T-helper 1 cell (primary cell): ENCODE data around the gene ABCB8.
"Not testable (repeated sequence)": the region's sequence is repeated elsewhere in the genome, so short reads cannot be mapped to it uniquely, and the experiment has no call there.

ENCODE experiments used
- DNase-seq, 5 donors: peaks; one replicate each; pipeline ENCODE4 v3.0.0-alpha.2; 2012 to 2020

The ABCB8 gene

DNA sequence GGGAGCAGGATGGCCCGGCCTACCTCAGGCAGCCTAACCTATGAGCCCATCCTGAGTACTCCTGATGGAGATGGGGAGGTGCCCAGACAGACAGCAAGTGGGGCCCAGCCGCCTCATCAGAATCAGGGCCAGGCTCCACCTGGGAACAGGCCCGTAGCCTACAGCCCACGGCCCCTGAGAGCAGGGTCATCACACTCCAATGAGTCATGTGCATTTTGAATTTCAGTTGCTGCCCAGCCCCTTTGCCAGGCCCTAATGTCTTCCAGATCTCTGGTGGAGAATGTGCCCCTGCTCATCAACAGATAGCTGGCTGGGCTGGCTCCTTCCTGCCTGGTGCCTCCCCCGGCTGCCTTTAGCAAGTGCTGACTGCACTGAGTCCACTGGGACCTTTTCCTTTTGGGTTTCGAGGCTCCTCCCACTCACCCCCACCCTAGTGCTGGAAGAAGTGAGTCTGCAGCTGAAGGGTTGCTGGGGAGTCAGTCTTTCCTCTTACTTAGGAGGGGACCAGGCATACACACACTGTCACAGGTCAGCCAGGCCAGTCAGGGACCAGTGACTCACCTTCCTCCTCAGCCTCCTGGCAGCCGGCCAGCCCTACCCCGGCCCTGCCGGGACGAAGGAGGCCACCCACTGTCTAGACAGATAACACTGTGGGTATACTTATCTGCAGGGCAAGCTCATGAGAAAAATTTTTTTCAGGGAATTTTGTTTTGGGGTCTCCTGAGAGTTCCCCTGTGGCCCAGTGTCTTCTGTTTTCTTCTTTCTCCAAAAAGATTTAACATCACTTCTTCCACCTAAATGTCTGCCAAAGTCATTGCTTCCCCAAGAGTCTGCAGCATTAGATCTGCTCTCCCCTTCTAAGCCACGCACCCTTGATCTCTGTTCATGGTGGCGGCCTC is 10.9 kb downstream of the ABCB8 start:
- DNase-seq: peak in 1 of 5 donors; percentile 33

DNA sequence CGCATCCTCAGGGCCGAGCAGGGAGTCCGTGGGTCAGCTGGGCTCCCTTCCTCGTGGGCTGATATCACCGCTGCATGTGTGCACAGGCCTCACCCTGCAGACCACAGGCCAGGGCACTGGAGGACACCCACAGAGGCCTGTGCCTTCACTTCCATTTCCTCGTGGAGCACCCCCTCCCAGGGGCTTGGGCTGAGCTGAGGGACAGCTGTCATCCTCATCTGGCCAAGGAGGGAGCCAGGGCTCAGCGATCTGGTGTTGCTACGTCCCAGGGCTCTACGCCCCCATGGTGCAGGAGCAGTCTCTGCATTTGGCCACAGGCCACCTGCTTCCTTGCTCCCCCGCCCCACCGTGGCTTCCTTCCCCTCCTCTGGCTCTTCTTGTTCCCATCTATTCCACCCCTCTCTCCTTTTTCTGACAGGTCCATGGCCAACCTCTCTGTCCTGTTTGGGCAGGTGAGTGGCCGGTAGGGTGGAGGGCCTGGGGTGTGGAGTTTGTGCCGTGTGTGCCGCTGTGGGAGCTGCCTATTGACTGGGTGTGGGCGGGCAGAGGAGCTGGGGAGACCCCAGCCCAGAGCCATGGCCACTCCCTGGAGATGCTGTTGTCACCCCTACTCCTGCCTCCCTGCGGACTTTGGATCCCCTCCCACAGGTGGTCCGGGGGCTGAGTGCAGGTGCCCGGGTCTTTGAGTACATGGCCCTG is 11.7 kb downstream of the ABCB8 start:
- no peak for DNase-seq

DNA sequence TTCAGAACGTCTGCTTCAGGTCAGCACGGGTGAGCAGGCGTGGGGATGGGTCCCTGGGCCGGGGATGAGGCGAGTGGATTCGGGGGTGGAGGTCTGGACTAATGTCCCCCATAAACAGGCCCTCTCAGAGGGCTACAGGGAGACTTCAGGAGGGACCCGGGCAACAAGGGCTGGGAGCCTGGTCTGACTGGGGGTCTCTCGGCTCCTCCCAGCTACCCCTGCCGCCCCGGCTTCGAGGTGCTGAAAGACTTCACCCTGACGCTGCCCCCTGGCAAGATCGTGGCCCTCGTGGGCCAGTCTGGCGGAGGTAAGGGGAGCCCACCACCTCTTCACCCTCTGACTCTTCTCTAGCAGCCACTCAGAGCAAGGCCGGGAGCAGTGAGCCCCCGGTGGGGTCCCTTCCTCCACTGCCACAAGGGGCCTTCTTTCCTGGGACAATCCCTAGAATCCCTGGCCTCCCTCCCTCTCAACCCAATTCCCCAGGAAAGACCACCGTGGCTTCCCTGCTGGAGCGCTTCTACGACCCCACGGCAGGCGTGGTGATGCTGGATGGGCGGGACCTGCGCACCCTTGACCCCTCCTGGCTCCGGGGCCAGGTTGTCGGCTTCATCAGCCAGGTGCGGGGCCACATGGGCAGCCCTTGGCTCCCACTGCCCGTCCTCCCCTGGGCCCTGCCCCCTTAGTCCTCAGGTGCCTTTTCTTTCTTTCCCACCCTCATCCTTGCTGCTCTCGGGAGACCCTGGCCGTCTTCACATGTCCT is 12.5 kb downstream of the ABCB8 start:
- no peak for DNase-seq

DNA sequence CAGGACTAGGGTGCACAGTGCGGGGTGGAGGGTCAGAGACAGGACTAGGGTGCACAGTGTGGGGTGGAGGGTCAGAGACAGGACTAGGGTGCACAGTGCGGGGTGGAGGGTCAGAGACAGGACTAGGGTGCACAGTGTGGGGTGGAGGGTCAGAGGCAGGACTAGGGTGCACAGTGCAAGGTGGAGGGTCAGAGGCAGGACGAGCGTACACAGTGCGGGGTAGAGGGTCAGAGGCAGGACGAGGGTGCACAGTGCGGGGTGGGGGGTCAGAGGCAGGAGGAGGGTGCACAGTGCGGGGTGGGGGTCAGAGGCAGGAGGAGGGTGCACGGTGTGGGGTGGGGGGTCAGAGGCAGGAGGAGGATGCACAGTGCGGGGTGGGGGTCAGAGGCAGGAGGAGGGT is 15.2 kb downstream of the ABCB8 start:
- DNase-seq: not testable (repeated sequence)

DNA sequence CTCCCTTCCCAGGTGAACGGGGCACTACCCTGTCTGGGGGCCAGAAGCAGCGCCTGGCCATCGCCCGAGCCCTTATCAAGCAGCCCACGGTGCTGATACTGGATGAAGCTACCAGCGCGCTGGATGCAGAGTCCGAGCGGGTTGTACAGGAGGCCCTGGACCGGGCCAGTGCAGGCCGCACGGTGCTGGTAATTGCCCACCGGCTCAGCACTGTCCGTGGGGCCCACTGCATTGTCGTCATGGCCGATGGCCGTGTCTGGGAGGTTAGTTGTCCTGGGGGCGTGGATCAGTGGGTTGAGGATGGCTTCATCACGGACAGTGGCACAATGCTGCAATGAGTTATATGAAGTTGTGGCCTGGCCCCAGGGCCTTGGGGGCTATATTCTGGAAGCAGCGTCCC is 15.7 kb downstream of the ABCB8 start:
- DNase-seq: no peak

DNA sequence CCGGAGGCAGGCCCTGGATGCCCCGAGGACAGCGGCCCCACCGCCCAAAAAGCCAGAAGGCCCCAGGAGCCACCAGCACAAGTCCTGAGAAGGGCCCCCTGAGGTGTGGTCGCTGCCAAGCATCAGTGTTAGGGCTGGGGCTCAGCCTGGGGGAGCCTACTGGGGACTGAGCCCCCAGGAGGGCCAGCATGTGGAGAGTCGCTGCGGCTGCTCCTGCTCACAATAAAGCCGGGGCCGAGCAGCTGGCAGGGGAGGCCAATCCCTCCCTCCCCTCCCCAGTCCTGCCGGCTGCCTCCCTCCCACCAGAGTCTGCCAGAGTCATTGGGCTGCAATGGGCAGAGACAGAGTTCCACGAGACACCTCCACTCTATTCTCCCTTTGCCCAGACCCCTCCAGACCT is 17.0 kb downstream of the ABCB8 start:
- no peak for DNase-seq

DNA sequence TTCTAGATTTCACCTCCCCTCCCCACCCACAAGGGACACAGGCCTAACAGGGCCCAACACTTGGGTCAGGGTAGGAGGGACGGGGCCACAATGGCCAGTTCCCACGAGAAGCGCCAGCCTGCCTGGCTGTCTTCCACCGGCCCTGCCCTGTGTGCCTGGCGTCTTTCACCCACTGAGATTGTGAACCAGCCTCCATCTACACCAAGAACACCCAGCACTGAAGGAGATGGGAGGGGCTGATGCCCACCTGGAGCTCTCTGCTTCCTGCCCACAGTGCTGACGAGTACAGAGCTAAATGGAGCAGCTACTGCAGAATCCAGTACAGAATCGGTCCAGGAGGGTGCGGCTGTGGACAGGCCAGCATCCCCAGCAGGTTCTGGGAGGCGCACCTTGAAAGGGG is 17.7 kb downstream of the ABCB8 start:
- DNase-seq: no peak

DNA sequence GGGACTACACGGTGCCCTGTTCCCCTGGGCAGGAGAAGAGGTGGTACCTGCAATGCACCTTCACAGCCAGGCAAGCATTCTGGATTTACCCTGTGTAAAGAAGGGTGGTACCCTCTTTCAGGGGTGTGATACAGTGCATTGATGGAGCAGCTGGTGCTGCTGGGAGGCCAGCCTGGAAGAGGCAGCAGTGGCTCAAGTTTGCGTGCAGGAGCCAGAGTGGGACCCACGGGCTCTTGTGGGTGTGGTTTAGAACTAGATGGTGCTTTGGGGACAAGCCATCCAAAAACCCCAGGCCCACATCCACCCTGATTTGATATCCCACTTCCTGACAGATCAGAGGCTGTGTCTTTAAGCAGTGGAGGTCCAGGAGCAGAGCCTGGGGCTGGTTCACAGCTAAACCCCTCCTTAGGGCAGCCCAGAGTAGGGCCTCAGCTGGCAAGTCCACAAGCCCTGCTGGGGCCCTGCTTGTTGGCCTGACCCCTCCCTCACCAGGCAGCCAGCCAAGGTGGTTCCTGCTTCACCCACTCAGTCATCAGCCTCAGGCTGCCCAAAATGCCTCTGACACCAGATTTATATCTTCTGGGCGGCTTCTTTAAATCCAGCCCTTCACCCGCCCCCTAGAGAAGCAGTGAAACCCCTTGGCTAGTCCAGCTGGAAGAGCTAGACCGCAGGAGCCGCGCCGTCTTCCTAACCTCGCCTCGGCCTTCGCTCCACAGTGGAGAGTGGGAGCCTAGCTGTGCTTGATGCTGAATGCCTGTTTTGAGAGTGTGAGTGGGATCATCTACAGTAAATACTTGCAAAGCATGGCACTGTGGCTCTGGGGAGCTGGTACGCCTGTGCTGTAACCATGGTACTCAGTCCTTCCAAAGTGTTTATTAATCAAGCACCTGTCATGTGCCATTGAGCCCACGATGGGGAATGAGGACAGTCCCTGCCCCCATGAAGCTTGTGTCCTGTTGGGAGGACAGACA is 18.6 kb downstream of the ABCB8 start:
- no peak for DNase-seq

DNA sequence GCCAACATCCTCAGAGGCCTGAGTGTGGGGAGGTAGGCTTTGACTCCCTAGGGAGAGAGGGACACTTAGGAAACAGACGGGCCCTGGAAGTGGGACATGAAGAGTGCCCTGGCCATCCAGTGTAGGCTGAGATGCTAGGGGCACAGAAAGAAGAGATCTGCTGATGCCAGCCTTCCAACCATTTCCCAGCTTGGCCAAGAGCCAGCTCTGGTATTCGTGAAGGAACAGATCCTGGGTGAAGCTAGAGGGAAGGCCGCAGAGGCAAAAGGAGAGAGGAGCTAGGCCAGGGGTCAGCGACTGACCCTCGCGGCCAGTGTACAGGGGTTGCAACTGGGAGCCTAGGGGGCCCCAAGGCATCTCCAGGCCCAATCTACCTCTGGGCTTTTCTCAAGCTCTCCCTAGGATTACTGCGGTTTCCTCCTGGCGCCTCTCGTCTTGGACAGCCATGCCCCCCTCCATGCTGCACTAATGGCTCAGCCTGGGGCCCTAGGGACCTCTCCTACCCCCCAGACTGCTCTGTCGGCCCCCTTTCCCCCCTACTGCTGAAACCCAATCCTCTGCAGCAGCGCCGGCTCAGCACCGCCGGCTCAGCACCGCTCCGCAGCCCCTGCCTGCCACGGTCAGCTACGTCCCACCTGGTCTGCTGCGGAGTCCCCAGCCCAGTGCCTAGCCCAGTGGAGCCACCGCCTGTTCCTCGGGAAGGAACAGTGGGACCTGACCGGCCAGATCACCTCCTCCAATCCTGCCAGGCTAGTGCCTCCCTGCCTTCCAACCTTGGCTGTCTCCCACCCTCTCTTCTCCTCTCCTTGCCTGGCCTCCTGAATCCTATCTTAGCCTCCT is 19.9 kb downstream of the ABCB8 start, which contains the start of gene ASIC3:
ASIC3 (plus strand) TSS at position 556 of the 840 bp plus-strand sequence. CDS start 355 bp downstream, outside the sequence.
- DNase-seq: no peak

DNA sequence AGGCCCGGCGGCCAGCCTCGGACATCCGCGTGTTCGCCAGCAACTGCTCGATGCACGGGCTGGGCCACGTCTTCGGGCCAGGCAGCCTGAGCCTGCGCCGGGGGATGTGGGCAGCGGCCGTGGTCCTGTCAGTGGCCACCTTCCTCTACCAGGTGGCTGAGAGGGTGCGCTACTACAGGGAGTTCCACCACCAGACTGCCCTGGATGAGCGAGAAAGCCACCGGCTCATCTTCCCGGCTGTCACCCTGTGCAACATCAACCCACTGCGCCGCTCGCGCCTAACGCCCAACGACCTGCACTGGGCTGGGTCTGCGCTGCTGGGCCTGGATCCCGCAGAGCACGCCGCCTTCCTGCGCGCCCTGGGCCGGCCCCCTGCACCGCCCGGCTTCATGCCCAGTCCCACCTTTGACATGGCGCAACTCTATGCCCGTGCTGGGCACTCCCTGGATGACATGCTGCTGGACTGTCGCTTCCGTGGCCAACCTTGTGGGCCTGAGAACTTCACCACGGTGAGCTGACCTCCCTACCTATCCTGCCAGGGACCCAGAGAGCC is 20.7 kb downstream of the ABCB8 start:
- DNase-seq: no peak

DNA sequence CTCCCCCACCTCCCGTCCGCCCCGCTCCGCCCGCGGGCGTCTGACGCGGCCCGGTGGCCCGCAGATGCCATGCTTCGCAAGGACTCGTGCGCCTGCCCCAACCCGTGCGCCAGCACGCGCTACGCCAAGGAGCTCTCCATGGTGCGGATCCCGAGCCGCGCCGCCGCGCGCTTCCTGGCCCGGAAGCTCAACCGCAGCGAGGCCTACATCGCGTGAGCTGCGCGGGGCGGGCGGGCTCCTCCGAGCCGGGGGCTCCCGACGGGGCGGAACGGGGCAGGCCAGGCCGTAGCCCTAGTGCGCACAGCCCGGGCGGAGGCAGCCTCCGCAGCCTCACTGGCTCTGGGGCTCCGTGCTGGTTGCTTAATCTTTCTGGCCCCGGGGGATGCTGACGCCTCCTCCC is 22.9 kb downstream of the ABCB8 start:
- peak in 3 of 5 donors; percentile 42 to 57 (median 57) for DNase-seq

DNA sequence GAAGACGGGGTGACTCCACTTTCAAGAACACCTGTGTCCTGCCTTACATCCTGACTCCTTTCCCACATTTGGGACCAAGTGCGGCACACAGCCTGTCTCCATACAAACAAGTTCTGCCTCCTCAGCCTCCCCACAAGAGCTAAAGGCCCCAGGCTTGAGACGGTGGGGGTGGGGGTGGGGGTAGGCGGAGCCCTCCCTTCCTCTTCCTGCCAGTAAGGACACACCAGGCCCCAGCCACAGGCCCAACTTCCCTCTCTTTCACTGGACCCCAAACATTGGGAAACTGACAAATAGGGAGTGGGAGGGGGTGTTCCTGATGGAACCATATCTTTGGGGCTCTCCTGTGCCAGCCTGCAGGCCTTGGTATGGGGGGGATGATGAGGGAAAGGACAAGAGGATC is 24.8 kb downstream of the ABCB8 start:
- no peak for DNase-seq

DNA sequence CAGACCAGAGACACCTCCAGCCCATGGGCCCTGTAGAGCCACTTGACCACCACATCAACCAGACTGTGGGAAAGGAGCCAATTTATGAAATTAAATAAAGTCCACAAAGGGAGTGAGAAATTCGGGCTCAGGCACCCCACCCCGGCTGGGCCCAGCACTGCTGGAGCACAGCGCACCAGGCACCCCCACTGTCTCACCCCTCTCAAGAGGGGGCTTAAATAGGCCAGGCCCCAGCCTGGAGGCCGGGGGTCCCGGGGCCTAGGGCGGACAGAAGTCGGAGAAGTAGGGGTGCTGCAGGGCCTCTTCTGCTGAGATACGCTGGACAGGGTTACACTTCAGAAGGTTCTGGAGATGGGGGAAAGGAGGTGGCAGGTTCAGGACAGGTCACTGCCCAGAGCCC is 25.5 kb downstream of the ABCB8 start:
- no peak for DNase-seq

DNA sequence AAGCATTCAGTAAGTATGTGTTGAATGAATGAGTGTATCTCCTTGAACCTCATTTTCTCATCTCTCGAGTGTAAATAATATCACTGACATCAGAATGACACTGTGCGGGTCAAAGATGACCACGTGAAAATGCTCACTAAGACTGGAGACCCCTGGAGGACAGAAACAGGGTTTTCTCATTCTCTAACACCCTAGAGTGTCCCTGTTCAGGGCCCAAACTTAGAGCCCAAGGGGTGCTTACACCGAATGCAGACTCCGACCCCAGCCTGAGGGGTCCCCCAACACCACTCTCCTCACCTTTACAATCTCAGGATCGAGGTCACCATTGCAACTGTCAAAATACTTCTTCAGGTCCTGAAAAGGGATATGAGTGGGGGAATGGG is 28.0 kb downstream of the ABCB8 start:
- no peak for DNase-seq

DNA sequence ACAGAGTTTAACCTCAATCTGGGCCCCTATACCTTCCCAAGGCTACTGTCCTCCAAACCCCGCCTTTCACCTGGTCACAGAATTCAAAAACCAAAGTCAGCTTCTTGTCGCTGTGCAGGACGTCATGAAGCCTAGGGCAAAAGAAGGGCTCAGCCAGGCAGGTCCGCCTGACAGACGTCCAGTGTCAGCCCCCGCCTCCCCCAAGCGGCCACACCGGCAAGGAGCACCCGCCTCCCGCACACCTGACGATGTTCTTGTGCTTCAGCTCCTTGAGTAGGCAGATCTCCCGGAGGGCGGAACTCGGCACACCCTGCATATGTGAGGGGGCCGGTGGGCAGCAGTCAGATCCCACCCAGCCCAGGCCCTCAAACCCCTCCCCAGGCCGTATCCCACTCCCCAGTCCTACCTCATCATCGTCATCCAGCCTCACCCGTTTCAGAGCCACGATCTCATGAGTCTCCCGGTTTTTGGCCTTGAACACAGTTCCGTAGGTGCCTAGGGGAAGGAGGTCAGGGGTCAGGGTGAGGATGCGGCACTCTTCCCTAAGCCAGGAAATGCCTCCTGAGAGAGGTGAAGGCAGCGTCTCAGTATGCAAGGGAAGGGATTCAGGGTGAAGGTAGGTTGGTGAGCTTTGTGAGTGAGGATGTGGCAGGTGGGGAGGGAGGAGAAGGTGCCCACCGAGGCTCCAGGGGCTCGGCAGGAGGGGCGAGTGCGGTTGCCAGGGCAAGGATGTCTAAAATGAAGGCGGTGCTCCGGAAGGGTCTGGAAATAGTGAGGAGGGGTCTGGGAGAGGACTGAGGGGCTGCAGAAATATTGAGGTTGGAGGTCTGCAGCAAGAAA is 28.6 kb downstream of the ABCB8 start:
- no peak for DNase-seq

DNA sequence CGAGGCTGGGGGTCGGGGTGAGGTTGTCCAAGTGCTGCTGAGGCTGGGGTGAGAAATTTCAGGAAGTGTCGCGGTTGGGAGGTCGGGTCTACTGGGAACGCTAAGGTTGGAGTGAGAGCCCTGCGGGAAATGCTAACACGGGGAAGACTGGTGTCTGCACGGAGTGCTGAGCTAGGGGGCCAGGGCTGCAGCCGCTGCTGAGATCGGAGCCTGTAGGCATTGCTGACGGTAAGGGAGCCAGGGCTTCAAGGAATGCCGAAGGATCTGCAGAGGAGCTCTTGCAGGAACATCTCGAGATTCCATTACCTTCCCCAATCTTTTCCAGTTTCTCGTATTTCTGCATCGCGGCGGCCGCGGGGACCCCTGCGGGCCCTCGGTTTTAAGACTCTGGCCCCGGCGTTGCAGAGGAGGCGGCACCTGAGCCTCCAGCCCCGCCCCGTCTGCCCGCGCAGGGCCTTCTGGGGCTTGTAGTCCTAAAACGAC is 29.3 kb downstream of the ABCB8 start, which contains the start of gene CDK5:
CDK5 (minus strand) TSS at position 392 of the 483 bp plus-strand sequence; CDS start at position 343, 49 bp downstream.
- DNase-seq: no peak

DNA sequence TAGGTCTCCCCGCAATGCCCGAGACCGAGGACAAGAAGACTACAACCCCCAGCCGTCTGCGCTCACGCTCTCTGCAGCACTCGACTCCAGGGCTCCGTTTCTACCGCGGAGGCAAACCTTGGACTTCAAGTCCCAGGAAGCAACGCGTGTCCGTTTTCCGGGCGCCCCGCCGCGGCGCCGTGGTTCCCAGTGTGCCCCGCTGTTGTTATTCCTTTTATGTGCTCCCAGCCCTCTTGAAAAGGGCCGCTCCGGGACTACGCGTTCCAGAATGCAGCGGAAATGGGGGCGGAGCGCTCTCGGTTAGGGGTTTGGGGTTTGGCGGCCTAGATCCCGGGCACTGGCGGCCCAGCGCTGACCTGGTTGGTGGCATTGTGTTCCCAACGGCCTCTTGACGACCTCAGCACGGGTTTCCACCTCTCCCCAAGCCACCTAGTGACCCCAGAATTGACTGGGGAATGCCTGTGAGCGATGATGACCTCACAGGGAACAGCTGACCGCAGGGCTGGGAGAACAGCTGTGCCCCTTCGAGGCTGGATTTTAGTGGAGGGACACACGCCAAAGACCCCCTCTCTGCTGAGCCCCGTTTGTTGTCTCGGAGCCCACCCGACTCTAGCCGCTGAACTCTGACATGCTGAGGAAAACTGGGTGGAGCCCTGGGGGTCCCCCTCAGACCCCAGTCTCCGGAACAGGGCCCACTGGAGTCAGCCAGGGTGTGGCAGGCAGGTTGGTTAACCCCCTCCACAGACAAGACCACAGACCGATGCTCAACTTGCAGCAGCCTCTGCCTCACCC is 29.9 kb downstream of the ABCB8 start:
- DNase-seq: peak; percentile 93 to 98 (median 97)

DNA sequence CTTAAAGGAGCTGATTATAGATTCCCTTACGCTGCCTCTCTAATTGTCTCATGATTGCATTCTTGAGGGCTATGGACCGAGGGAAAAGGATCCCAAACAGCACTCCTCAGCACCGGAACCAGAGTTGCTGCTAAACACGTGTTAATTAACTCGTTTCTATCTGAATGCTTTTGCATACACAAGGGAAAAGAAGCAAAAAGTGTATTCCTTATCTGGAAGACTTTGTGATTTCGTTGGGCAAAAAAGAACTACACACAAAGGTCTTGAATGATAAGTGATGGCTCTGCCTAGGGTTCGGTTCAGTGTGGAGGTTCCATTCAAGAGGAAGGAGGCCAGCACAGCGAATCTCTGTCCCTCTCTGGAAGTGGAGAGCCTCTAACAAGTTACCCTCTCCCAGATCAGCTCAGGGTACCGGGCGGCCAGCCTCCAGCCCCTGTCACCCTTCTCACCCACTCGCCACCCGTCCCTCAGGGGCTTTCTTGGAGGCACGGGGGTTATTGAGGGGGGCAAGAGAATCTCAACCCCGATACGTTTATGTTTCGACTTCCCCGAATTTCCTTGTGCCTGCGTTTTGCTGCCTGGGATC is 30.6 kb downstream of the ABCB8 start:
- no peak for DNase-seq
